H9 (cell line): Measurements from ENCODE around the gene ERC2. TPM values are rescaled to one million over a fixed set of nuclear protein-coding genes. Genes with fewer than 3 reads are reported as not detected.

Experiments used
- DNase-seq: peaks from one replicate; pipeline ENCODE4 v3.0.0-alpha.2; 2017
- H2AFZ ChIP-seq: one replicate; pipeline ENCODE4 v1.6.1; 2013; ENCODE audit warnings: mild to moderate bottlenecking, low read length, control low read depth, moderate library complexity
- H2AK5ac ChIP-seq: 2 replicates; pipeline ENCODE4 v1.6.1; 2013; ENCODE audit warnings: low read length, control low read depth, mixed read lengths; ENCODE audit not compliant: insufficient read length
- H2BK120ac ChIP-seq: one replicate; pipeline ENCODE4 v1.6.1; 2013; ENCODE audit warnings: low read depth, mild to moderate bottlenecking, low read length, control low read depth, inconsistent platforms; ENCODE audit not compliant: poor library complexity, severe bottlenecking
- H2BK12ac ChIP-seq: 2 replicates; pipeline ENCODE4 v1.6.1; 2013; ENCODE audit warnings: low read length, control low read depth, mixed read lengths, low read depth; ENCODE audit not compliant: insufficient read length
- H2BK15ac ChIP-seq: 2 replicates; pipeline ENCODE4 v1.6.1; 2013; ENCODE audit warnings: low read depth, low read length, control low read depth
- H2BK20ac ChIP-seq: one replicate; pipeline ENCODE4 v1.6.1; 2013; ENCODE audit warnings: low read depth, mild to moderate bottlenecking, low read length, control low read depth, inconsistent platforms; ENCODE audit not compliant: poor library complexity, severe bottlenecking
- H2BK5ac ChIP-seq: 2 replicates; pipeline ENCODE4 v1.6.1; 2013; ENCODE audit warnings: low read length, control low read depth, mixed read lengths; ENCODE audit not compliant: insufficient read length
- H3K14ac ChIP-seq: 2 replicates; pipeline ENCODE4 v1.6.1; 2013; ENCODE audit warnings: low read length, control low read depth; ENCODE audit not compliant: insufficient read depth
- H3K18ac ChIP-seq: 2 replicates; pipeline ENCODE4 v1.6.1; 2013; ENCODE audit warnings: low read depth, mild to moderate bottlenecking, mixed read lengths, low read length, control low read depth; ENCODE audit not compliant: insufficient read length
- H3K23ac ChIP-seq: 2 replicates; pipeline ENCODE4 v1.6.1; 2013; ENCODE audit warnings: low read length, control low read depth, mixed read lengths, low read depth; ENCODE audit not compliant: insufficient read length
- H3K23me2 ChIP-seq: 2 replicates; pipeline ENCODE4 v1.6.1; 2013; ENCODE audit warnings: low read depth, mild to moderate bottlenecking, mixed read lengths, low read length, control low read depth; ENCODE audit not compliant: insufficient read length, poor library complexity, severe bottlenecking
- H3K27ac ChIP-seq: 2 replicates; pipeline ENCODE4 v1.5.1; 2013; ENCODE audit warnings: low read length, control low read depth, mixed read lengths, low read depth; ENCODE audit not compliant: insufficient read length
- H3K27me3 ChIP-seq: 2 replicates; pipeline ENCODE4 v1.6.1; 2013; ENCODE audit warnings: low read length, control low read depth, inconsistent platforms; ENCODE audit not compliant: insufficient read depth
- H3K4ac ChIP-seq: 2 replicates; pipeline ENCODE4 v1.6.1; 2013; ENCODE audit warnings: low read depth, mild to moderate bottlenecking, control low read depth, inconsistent platforms, low read length, moderate library complexity
- H3K4me1 ChIP-seq: 2 replicates; pipeline ENCODE4 v1.6.1; 2013; ENCODE audit warnings: low read length, control low read depth, inconsistent platforms; ENCODE audit not compliant: insufficient read depth
- H3K4me2 ChIP-seq: 2 replicates; pipeline ENCODE4 v1.6.1; 2013; ENCODE audit warnings: low read length, control low read depth, mixed read lengths; ENCODE audit not compliant: insufficient read length, insufficient read depth
- H3K56ac ChIP-seq: 2 replicates; pipeline ENCODE4 v1.6.1; 2013; ENCODE audit warnings: low read depth, mild to moderate bottlenecking, mixed read lengths, low read length, control low read depth; ENCODE audit not compliant: insufficient read length
- H3K79me1 ChIP-seq: 2 replicates; pipeline ENCODE4 v1.6.1; 2013; ENCODE audit warnings: low read depth, mild to moderate bottlenecking, moderate library complexity, low read length, control low read depth, inconsistent platforms; ENCODE audit not compliant: insufficient read depth, poor library complexity, severe bottlenecking
- H3K79me2 ChIP-seq: 2 replicates; pipeline ENCODE4 v1.6.1; 2013; ENCODE audit warnings: low read length, control low read depth, inconsistent platforms; ENCODE audit not compliant: insufficient read depth
- H3K9ac ChIP-seq: 2 replicates; pipeline ENCODE4 v1.6.1; 2013; ENCODE audit warnings: low read length, control low read depth, mixed read lengths; ENCODE audit not compliant: insufficient read length; ENCODE audit errors: extremely low read depth
- H3K9me3 ChIP-seq: one replicate; pipeline ENCODE4 v1.6.1; 2013; ENCODE audit warnings: low read depth, low read length, inconsistent platforms; ENCODE audit not compliant: control insufficient read depth
- H3T11ph ChIP-seq: one replicate; pipeline ENCODE4 v1.6.1; 2013; ENCODE audit warnings: mild to moderate bottlenecking, low read length, control low read depth, inconsistent platforms
- H4K20me1 ChIP-seq: one replicate; pipeline ENCODE4 v1.6.1; 2013; ENCODE audit not compliant: control insufficient read depth, insufficient read length, insufficient read depth
- H4K5ac ChIP-seq: 2 replicates; pipeline ENCODE4 v1.6.1; 2013; ENCODE audit warnings: low read depth, mild to moderate bottlenecking, mixed read lengths, low read length, control low read depth; ENCODE audit not compliant: insufficient read length
- H4K8ac ChIP-seq: replicated peaks from 2 replicates; pipeline ENCODE4 v1.6.1; 2013; ENCODE audit warnings: low read length, control low read depth, mixed read lengths, low read depth; ENCODE audit not compliant: insufficient read length
- H4K91ac ChIP-seq: 2 replicates; pipeline ENCODE4 v1.6.1; 2013; ENCODE audit warnings: low read depth, mild to moderate bottlenecking, moderate library complexity, mixed read lengths, low read length, control low read depth; ENCODE audit not compliant: insufficient read length
- H3K27ac Mint-ChIP-seq, 3 experiments: 2 replicates in 2 of 3; 3 replicates in 1 of 3; pipeline ENCODE4 v1.8.0; 2020 to 2021; ENCODE audit warnings: mixed read lengths in 3 of 3, mild to moderate bottlenecking in 1 of 3, moderate library complexity in 1 of 3
- H3K27me3 Mint-ChIP-seq: 2 replicates; pipeline ENCODE4 v1.8.0; 2021; ENCODE audit warnings: low read depth, mild to moderate bottlenecking, moderate library complexity, mixed read lengths
- H3K36me3 Mint-ChIP-seq, 3 experiments: 2 replicates in 2 of 3; 3 replicates in 1 of 3; pipeline ENCODE4 v1.8.0; 2020 to 2021; ENCODE audit warnings: low read depth in 3 of 3, mixed read lengths in 3 of 3; ENCODE audit not compliant: insufficient read depth in 1 of 3
- H3K4me1 Mint-ChIP-seq, 2 experiments: 2 replicates each; pipeline ENCODE4 v1.8.0; 2020; ENCODE audit warnings: mixed read lengths in 2 of 2
- H3K4me3 Mint-ChIP-seq, 2 experiments: 2 replicates in 1 of 2; 3 replicates in 1 of 2; pipeline ENCODE4 v1.8.0; 2020 to 2021; ENCODE audit warnings: mild to moderate bottlenecking in 2 of 2, mixed read lengths in 2 of 2, moderate library complexity in 1 of 2
- H3K9me3 Mint-ChIP-seq, 2 experiments: 2 replicates in 1 of 2; 3 replicates in 1 of 2; pipeline ENCODE4 v1.8.0; 2020; ENCODE audit warnings: mild to moderate bottlenecking in 2 of 2, mixed read lengths in 2 of 2, moderate library complexity in 1 of 2
- WGBS: extraction: QIAGEN DNeasy Blood & Tissue Kit; methylation state at CpG from one replicate; pipeline ENCODE4 v1.1.7; 2013; ENCODE audit warnings: missing lambda C conversion rate, low lambda C conversion rate, mixed read lengths; ENCODE audit not compliant: insufficient read length; ENCODE audit errors: extremely low coverage; 5-methylcytosine and 5-hydroxymethylcytosine counted together
- total RNA-seq: library from RNA; stranded (reverse); gene quantifications from 2 replicates; pipeline ENCODE4 v1.2.1, GENCODE V29; 2021
- TF ChIP-seq, protein P1 (sequence below): fragments of 200-600 bp; sonication (generic); conservative IDR thresholded peaks from 3 replicates; pipeline ENCODE4 v1.8.0; 2021; ENCODE audit warnings: antibody characterized with exemption, mild to moderate bottlenecking

The ERC2 gene
- total RNA-seq, 1 experiment from 2014 or later, result 15.4 TPM

DNA sequence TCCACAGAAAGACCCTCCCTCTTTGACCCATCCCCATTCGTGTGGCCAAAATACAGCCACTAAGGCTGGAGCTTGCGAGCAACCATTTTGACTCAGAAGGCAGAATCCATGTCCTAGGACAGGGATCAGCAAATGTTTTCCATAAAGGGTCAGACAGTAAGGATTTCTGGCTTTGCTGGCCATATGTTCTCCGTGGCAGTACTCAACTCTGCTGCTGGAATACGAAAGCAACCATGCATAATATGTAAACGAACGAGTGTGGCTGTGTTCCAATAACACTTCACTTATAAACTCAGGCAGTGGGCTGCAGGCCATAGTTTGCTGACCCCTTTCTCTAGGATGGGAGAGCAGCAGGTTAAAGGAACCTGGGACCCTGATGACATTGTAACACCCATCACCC, 903.5 kb downstream of the ERC2 start:
- Histone ChIP-seq H3K79me1 (no peaks in the 10 kb centered on the region), H3K4ac (no peak overlapping the region), H3K23me2 (no peaks in the 10 kb centered on the region), H2BK5ac (no peak overlapping the region), H2AFZ (no peak overlapping the region), H4K20me1 (no peaks in the 10 kb centered on the region), H3K9me3 (no peaks in the 10 kb centered on the region), H3K56ac (no peak overlapping the region), H3K23ac (no peak overlapping the region), H3K4me1 (peaks cover 2% of the 10 kb centered on the region; the same call in 1 of the 2 replicates), H3T11ph (no peak overlapping the region), H2BK20ac (no peak overlapping the region), H3K14ac (no peak overlapping the region), H2AK5ac (no peak overlapping the region), H3K79me2 (no peaks in the 10 kb centered on the region), H3K27ac (no peak overlapping the region), H3K27me3 (no peaks in the 10 kb centered on the region), H4K8ac (no peak overlapping the region), H4K5ac (no peak overlapping the region), H3K9ac (no peak overlapping the region), H2BK120ac (no peak overlapping the region), H2BK15ac (no peak overlapping the region), H2BK12ac (no peak overlapping the region), H3K4me2 (no peak overlapping the region), H4K91ac (no peak overlapping the region), H3K18ac (no peak overlapping the region)
- peaks cover 3 to 9% of the 10 kb centered on the region in 2 experiments; a peak in 3 of 4 replicates for H3K4me1 Mint-ChIP-seq
- no peak for DNase-seq
- H3K36me3 Mint-ChIP-seq, result peaks cover 0 to 2% (median 0%) of the 10 kb centered on the region in 3 experiments; a peak in 2 of 7 replicates
- H3K4me3 Mint-ChIP-seq, result no peak overlapping the region
- no peaks in the 10 kb centered on the region; the same call in 1 of the 2 replicates for H3K27me3 Mint-ChIP-seq
- no peak overlapping the region for H3K27ac Mint-ChIP-seq
- TF ChIP-seq, protein P1, sequence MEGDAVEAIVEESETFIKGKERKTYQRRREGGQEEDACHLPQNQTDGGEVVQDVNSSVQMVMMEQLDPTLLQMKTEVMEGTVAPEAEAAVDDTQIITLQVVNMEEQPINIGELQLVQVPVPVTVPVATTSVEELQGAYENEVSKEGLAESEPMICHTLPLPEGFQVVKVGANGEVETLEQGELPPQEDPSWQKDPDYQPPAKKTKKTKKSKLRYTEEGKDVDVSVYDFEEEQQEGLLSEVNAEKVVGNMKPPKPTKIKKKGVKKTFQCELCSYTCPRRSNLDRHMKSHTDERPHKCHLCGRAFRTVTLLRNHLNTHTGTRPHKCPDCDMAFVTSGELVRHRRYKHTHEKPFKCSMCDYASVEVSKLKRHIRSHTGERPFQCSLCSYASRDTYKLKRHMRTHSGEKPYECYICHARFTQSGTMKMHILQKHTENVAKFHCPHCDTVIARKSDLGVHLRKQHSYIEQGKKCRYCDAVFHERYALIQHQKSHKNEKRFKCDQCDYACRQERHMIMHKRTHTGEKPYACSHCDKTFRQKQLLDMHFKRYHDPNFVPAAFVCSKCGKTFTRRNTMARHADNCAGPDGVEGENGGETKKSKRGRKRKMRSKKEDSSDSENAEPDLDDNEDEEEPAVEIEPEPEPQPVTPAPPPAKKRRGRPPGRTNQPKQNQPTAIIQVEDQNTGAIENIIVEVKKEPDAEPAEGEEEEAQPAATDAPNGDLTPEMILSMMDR, result no peak
- WGBS, result no CpG with 5 or more reads among the region's 6 CpGs
- H3K9me3 Mint-ChIP-seq, result no peaks in the 10 kb centered on the region
